Osteoblast (primary cell): ENCODE results near the gene ARSD. TPM values are rescaled to one million over a fixed set of nuclear protein-coding genes. Genes with fewer than 3 reads are reported as not detected.

Experiments used
- DNase-seq: peaks from one replicate; pipeline ENCODE4 v3.0.0; 2011; ENCODE audit warnings: low spot score, mixed read lengths; ENCODE audit not compliant: insufficient read length; ENCODE audit errors: missing footprints
- H2AFZ ChIP-seq: 2 replicates; pipeline ENCODE4 v1.6.0; 2011; ENCODE audit warnings: mild to moderate bottlenecking, low read length
- H3K27ac ChIP-seq: 2 replicates; pipeline ENCODE4 v1.5.1; 2011; ENCODE audit warnings: mild to moderate bottlenecking, low read depth, low read length, moderate library complexity
- H3K27me3 ChIP-seq: 2 replicates; pipeline ENCODE4 v1.6.0; 2012; ENCODE audit warnings: mild to moderate bottlenecking, control low read depth, inconsistent platforms, low read length, moderate library complexity; ENCODE audit not compliant: insufficient read depth
- H3K36me3 ChIP-seq: 2 replicates; pipeline ENCODE4 v1.5.1; 2011; ENCODE audit warnings: mild to moderate bottlenecking, low read length, control low read depth, moderate library complexity; ENCODE audit not compliant: insufficient read depth
- H3K4me1 ChIP-seq: 2 replicates; pipeline ENCODE4 v1.5.1; 2011; ENCODE audit warnings: mild to moderate bottlenecking, low read length, control low read depth, moderate library complexity; ENCODE audit not compliant: insufficient read depth
- H3K4me2 ChIP-seq: 2 replicates; pipeline ENCODE4 v1.6.0; 2011; ENCODE audit warnings: mild to moderate bottlenecking, low read length; ENCODE audit not compliant: insufficient read depth
- H3K4me3 ChIP-seq: fragments of 200-600 bp; sonication (generic); 3 replicates; pipeline ENCODE4 v1.5.1; 2012; ENCODE audit warnings: mild to moderate bottlenecking, low read length, inconsistent platforms; ENCODE audit not compliant: insufficient read depth
- H3K79me2 ChIP-seq: 2 replicates; pipeline ENCODE4 v1.6.0; 2012; ENCODE audit warnings: mild to moderate bottlenecking, low read length, control low read depth, inconsistent platforms; ENCODE audit not compliant: insufficient read depth
- H3K9me3 ChIP-seq: 2 replicates; pipeline ENCODE4 v1.5.1; 2011; ENCODE audit warnings: low read depth, low read length, control low read depth
- H4K20me1 ChIP-seq: 2 replicates; pipeline ENCODE4 v1.6.0; 2012; ENCODE audit warnings: mild to moderate bottlenecking, low read length, control low read depth; ENCODE audit not compliant: insufficient read depth
- total RNA-seq: library from RNA; depleted of rRNA; stranded (reverse); fragments of >200 nt; gene quantifications from 2 replicates; pipeline ENCODE4 v1.2.3, GENCODE V29; 2012
- TF ChIP-seq, protein P1 (sequence below): IDR thresholded peaks from 2 replicates; pipeline ENCODE4 v1.5.1; 2011; ENCODE audit warnings: mild to moderate bottlenecking, low read depth, low read length, moderate library complexity; ENCODE audit errors: extremely low read depth

Gene ARSD
- total RNA-seq, 1 donor: 20.6 TPM

- no peaks in the 10 kb centered on the region for H3K4me1 ChIP-seq
- H2AFZ ChIP-seq: no peak overlapping the region
- H3K36me3 ChIP-seq: no peaks in the 10 kb centered on the region
- TF ChIP-seq, protein P1, sequence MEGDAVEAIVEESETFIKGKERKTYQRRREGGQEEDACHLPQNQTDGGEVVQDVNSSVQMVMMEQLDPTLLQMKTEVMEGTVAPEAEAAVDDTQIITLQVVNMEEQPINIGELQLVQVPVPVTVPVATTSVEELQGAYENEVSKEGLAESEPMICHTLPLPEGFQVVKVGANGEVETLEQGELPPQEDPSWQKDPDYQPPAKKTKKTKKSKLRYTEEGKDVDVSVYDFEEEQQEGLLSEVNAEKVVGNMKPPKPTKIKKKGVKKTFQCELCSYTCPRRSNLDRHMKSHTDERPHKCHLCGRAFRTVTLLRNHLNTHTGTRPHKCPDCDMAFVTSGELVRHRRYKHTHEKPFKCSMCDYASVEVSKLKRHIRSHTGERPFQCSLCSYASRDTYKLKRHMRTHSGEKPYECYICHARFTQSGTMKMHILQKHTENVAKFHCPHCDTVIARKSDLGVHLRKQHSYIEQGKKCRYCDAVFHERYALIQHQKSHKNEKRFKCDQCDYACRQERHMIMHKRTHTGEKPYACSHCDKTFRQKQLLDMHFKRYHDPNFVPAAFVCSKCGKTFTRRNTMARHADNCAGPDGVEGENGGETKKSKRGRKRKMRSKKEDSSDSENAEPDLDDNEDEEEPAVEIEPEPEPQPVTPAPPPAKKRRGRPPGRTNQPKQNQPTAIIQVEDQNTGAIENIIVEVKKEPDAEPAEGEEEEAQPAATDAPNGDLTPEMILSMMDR: no peak
- H4K20me1 ChIP-seq: no peaks in the 10 kb centered on the region
- H3K79me2 ChIP-seq: no peaks in the 10 kb centered on the region
- no peak overlapping the region for H3K4me3 ChIP-seq
- no peaks in the 10 kb centered on the region for H3K27me3 ChIP-seq
- H3K4me2 ChIP-seq: no peak overlapping the region
- H3K27ac ChIP-seq: no peak overlapping the region
- no peaks in the 10 kb centered on the region for H3K9me3 ChIP-seq
- no peak for DNase-seq
Measured at GRCh38 chrX:2867206-2867605, 61.9 kb downstream of the ARSD start.

DNA sequence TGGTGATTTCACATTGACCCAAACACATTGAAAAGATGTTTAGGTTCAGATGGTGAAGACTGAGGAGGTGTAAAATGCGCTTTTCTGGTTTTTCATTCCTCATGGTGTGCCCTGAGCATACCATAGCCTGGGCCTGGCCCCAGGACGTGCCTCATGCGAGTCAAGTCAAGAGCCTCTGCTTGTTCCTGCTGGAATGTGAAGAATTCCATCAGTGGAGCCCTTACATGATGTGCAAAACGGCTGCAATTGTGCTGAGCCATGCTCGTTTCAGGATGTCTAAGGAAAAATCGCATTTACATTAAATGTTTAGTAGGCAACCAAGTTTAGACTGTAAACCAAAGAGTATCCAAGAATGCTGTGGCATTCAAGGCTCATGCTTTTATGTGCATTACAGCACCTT lies 65.5 kb downstream of the ARSD start:
- no peak overlapping the region for H3K27ac ChIP-seq
- no peak overlapping the region for H3K4me3 ChIP-seq
- TF ChIP-seq, protein P1: no peak
- no peaks in the 10 kb centered on the region for H3K79me2 ChIP-seq
- no peak overlapping the region for H2AFZ ChIP-seq
- no peaks in the 10 kb centered on the region for H3K9me3 ChIP-seq
- no peaks in the 10 kb centered on the region for H4K20me1 ChIP-seq
- no peaks in the 10 kb centered on the region for H3K36me3 ChIP-seq
- H3K4me1 ChIP-seq: no peaks in the 10 kb centered on the region
- no peak for DNase-seq
- H3K27me3 ChIP-seq: no peaks in the 10 kb centered on the region
- H3K4me2 ChIP-seq: no peak overlapping the region

DNA sequence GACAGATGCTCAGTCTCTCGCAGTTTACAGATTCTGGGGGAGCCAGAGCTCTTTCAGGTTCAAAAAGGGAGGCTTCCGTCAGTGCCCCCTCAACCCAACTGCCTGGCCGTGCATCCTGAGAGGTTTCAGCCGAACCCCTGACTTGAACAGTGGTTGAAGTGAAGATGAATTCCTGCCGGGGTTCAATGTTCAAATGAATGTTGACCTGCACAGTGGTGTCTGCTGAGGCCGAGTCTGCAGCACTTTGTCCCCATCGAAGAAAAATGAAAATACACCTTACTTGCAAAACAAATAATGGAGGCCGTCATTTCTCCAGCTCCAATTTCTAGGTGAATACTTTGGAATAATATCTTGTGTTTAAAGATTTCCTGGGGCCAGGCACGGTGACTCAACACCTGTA lies 66.7 kb downstream of the ARSD start:
- Histone ChIP-seq H3K36me3 (no peaks in the 10 kb centered on the region), H3K27ac (no peak overlapping the region), H4K20me1 (no peaks in the 10 kb centered on the region), H3K79me2 (no peaks in the 10 kb centered on the region), H3K4me1 (no peaks in the 10 kb centered on the region), H3K9me3 (no peaks in the 10 kb centered on the region), H3K4me3 (no peak overlapping the region), H3K27me3 (no peaks in the 10 kb centered on the region), H2AFZ (no peak overlapping the region), H3K4me2 (no peak overlapping the region)
- DNase-seq: no peak
- TF ChIP-seq, protein P1: no peak

DNA sequence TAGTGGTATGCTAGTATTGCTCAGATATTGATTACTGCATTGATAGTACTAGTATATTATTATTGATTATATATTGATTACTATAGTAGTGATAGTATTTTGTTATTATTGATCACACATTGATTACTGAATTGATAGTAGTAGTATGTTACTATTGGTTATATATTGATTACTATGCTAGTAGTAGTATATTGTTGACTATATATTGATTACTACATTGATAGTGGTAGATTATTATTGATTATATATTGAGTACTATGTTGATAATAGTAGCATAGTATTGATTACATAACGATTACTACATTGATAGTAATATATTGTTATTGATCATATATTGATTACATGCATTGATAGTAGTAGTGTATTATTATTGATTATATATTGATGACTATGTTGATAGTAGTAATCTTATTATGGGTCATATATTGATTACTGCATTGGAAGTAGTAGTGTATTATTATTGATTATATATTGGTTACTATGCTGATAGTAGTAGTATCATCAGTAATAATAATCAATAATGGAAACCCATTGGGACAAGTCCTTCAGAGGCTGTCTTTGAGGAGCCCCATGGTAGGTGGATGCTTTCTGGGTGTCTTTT lies 69.8 kb downstream of the ARSD start:
- Histone ChIP-seq H3K4me2 (no peak overlapping the region), H3K9me3 (no peaks in the 10 kb centered on the region), H3K4me1 (no peaks in the 10 kb centered on the region), H3K79me2 (no peaks in the 10 kb centered on the region), H3K27me3 (no peaks in the 10 kb centered on the region), H2AFZ (no peak overlapping the region), H4K20me1 (no peaks in the 10 kb centered on the region), H3K4me3 (no peak overlapping the region), H3K27ac (no peak overlapping the region), H3K36me3 (no peaks in the 10 kb centered on the region)
- DNase-seq: no peak
- TF ChIP-seq, protein P1: no peak
